Upper lobe of left lung (tissue), 6 donors: Measurements from ENCODE around the gene TGFBR3. TPM values are rescaled to one million over a fixed set of nuclear protein-coding genes. Genes with fewer than 3 reads are reported as not detected.

Source experiments
- ATAC-seq, 2 donors: fragments of 200-7000 bp; cut with Tn5 transposase; one replicate each; pipeline ENCODE4 v1.9.1; 2022; ENCODE audit warnings: mild to moderate bottlenecking in 2 of 2, moderate library complexity in 2 of 2; ENCODE audit not compliant: low FRiP score in 2 of 2
- DNase-seq, 2 donors: peaks; one replicate each; pipeline ENCODE4 v3.0.0-alpha.2; 2019 to 2020
- H3K27ac ChIP-seq, 4 donors: fragments of 200-600 bp; sonication (generic); one replicate each; pipeline ENCODE4 v1.5.1; 2016 to 2019
- H3K27me3 ChIP-seq, 4 donors: fragments of 200-600 bp; sonication (generic); one replicate each; pipeline ENCODE4 v1.5.1; 2017 to 2019
- H3K36me3 ChIP-seq, 4 donors: fragments of 200-600 bp; sonication (generic); one replicate each; pipeline ENCODE4 v1.5.1; 2016 to 2019
- H3K4me1 ChIP-seq, 4 donors: fragments of 200-600 bp; sonication (generic); one replicate each; pipeline ENCODE4 v1.5.1; 2018 to 2019
- H3K4me3 ChIP-seq, 4 donors: fragments of 200-600 bp; sonication (generic); one replicate each; pipeline ENCODE4 v1.5.1; 2017 to 2019; ENCODE audit warnings: mild to moderate bottlenecking in 2 of 4, moderate library complexity in 1 of 4
- H3K9me3 ChIP-seq, 4 donors: fragments of 200-600 bp; sonication (generic); one replicate each; pipeline ENCODE4 v1.5.1; 2018 to 2019
- EP300 ChIP-seq, 4 donors: sonication (generic); formaldehyde crosslinking; IDR thresholded peaks; one replicate each; pipeline ENCODE4 v1.5.1; 2017; ENCODE audit warnings: antibody characterized with exemption in 4 of 4, control low read depth in 2 of 4
- POLR2A ChIP-seq, 4 donors: fragments of 450-650 bp; IDR thresholded peaks; one replicate each; pipeline ENCODE4 v1.5.1; 2016 to 2017; ENCODE audit warnings: antibody characterized with exemption in 4 of 4, mild to moderate bottlenecking in 2 of 4
- POLR2AphosphoS5 ChIP-seq, 2 donors: sonication (generic); formaldehyde crosslinking; IDR thresholded peaks; one replicate each; pipeline ENCODE4 v1.5.1; 2017; ENCODE audit warnings: antibody characterized with exemption in 2 of 2
- WGBS, 2 donors: methylation state at CpG; one replicate each; pipeline ENCODE4 v1.1.5; 2017 to 2018; 5-methylcytosine and 5-hydroxymethylcytosine counted together
- total RNA-seq, 6 donors: library from RNA; depleted of rRNA in 4 of 6; stranded (reverse); fragments of >200 nt in 4 of 6; gene quantifications; one replicate each; pipeline versions ENCODE4 v1.1.0 to v1.2.1, GENCODE V29; 2016 to 2021
- TF ChIP-seq, protein P1 (sequence below), 6 experiments: fragments of 450-650 bp in 4 of 6; fragments of 200-600 bp in 2 of 6; sonication (generic) in 2 of 6; IDR thresholded peaks; one replicate each; pipeline ENCODE4 v1.5.1; 2016 to 2019; ENCODE audit warnings: antibody characterized with exemption in 6 of 6
- donor health status: DM: no; HTN: no; CAD: no; lungs with moderate emphysema.
- donor health status: DM: no; HTN: yes; CAD: no; lungs with severe emphysema.

Gene TGFBR3
- total RNA-seq, 6 donors from 2014 or later = 33.5 to 78.3 (median 57.1) TPM

DNA sequence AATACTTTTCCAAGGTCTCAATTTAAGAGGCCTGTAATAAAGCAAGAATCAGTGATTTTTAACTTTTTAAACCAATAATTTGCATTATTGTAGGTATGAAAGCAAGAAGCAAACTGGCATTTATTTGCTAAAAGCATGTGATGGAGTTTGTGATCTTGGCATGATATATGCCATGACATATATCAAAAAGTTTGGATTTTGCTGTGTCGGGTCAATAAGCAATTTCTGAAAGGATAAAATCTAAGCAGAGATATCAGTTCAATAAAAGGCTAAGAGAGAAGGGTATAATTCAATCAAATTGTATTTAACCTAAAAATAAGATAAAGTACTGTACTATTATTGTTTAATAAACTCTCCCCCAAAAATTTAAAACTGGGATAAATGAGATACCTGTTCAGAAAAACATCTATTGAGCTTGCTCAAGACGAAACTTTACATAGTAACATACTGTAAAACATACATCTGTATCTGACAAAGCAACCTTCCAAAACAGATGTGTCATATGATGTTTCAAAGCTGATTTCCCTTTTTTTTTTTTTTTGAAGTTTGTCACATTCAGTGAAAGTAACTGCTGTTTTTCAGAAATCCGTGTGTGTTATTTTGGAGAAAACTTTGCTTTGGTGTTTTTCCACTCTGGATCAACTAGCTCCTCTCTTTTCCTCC, 74.5 kb downstream of the TGFBR3 start:
- Histone ChIP-seq H3K4me1 (peaks cover 7 to 33% (median 19%) of the 10 kb centered on the region in 4 donors), H3K36me3 (no peaks in the 10 kb centered on the region), H3K9me3 (no peaks in the 10 kb centered on the region), H3K27me3 (no peaks in the 10 kb centered on the region), H3K4me3 (no peak overlapping the region), H3K27ac (no peak overlapping the region)
- TF ChIP-seq POLR2A (IDR thresholded peaks at IDR 0.05) = no peak
- no peak for TF ChIP-seq POLR2AphosphoS5 (IDR thresholded peaks at IDR 0.05)
- TF ChIP-seq, protein P1, sequence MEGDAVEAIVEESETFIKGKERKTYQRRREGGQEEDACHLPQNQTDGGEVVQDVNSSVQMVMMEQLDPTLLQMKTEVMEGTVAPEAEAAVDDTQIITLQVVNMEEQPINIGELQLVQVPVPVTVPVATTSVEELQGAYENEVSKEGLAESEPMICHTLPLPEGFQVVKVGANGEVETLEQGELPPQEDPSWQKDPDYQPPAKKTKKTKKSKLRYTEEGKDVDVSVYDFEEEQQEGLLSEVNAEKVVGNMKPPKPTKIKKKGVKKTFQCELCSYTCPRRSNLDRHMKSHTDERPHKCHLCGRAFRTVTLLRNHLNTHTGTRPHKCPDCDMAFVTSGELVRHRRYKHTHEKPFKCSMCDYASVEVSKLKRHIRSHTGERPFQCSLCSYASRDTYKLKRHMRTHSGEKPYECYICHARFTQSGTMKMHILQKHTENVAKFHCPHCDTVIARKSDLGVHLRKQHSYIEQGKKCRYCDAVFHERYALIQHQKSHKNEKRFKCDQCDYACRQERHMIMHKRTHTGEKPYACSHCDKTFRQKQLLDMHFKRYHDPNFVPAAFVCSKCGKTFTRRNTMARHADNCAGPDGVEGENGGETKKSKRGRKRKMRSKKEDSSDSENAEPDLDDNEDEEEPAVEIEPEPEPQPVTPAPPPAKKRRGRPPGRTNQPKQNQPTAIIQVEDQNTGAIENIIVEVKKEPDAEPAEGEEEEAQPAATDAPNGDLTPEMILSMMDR (IDR thresholded peaks at IDR 0.05) = no peak
- no peak for TF ChIP-seq EP300 (IDR thresholded peaks at IDR 0.05)
- WGBS, 2 donors = 74 to 78% methylated on average over 3 of the region's 3 CpGs
- no peak for DNase-seq
- no peak for ATAC-seq

DNA sequence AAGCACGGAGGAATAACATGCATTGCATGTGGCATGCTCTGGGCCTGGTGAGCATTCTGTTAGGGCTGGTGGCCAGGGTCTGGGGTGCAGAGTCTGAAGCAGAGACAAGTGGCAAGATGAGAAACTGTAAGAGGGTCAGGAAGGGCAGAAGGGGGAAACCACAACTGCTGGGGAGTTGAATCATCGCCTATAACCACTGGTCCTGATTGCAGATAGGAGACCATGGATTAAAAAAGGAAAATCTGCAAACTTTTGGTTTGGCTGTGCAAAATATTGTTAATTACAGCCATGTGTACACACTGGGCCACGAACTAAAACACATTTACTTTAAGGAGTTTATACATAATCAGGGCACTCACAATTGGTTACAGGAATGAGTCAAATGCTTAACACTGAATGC, 76.6 kb downstream of the TGFBR3 start:
- Histone ChIP-seq H3K27ac (no peak overlapping the region), H3K36me3 (no peaks in the 10 kb centered on the region), H3K27me3 (no peaks in the 10 kb centered on the region), H3K4me1 (peaks cover 13 to 35% (median 26%) of the 10 kb centered on the region in 4 donors), H3K9me3 (no peaks in the 10 kb centered on the region), H3K4me3 (no peak overlapping the region)
- 69 to 70% methylated on average over 3 of the region's 3 CpGs for WGBS, 2 donors
- ATAC-seq (no peak), DNase-seq (no peak)
- no peak for TF ChIP-seq POLR2A (IDR thresholded peaks at IDR 0.05)
- TF ChIP-seq POLR2AphosphoS5 (IDR thresholded peaks at IDR 0.05) = no peak
- TF ChIP-seq, protein P1 (IDR thresholded peaks at IDR 0.05) = no peak
- TF ChIP-seq EP300 (IDR thresholded peaks at IDR 0.05) = no peak

DNA sequence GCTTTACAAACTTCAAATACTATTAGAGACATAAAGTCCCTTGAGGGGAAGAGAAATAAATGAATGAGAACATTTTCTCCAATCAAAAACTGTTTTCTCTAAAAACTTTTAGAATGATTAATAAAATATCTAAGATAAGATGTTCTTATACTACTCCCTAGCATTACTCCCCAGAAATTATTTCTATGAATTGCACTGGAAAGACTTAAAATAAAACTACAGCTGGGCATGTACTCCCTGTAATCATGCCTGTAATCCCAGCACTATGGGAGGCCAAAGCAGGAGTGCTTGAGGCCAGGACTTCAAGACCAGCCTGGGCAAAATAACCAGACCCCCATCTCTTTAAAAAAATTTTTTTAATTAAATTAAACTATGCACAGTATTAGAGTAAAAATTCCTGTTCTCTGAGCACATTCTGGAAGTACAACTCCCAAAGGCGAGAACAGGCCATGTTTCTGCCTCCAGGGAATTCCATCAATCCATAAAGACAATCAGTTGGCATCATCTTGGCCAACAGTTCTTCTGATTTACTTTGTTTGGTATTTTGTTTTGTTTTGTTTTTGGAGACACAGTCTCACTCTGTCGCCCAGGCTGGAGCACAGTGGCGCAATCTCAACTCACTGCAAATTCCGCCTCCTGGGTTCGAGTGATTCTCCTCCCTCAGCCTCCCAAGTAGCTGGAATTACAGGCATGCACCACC, 77.9 kb downstream of the TGFBR3 start:
- Histone ChIP-seq H3K4me1 (peaks cover 25 to 43% (median 38%) of the 10 kb centered on the region in 4 donors), H3K36me3 (no peaks in the 10 kb centered on the region), H3K27me3 (no peaks in the 10 kb centered on the region), H3K4me3 (no peak overlapping the region), H3K9me3 (no peaks in the 10 kb centered on the region), H3K27ac (no peak overlapping the region)
- DNase-seq = no peak
- 85 to 93% methylated on average over 5 of the region's 5 CpGs for WGBS, 2 donors
- ATAC-seq = no peak
- TF ChIP-seq POLR2AphosphoS5 (IDR thresholded peaks at IDR 0.05) (no peak), POLR2A (IDR thresholded peaks at IDR 0.05) (no peak), EP300 (IDR thresholded peaks at IDR 0.05) (no peak)
- TF ChIP-seq, protein P1 (IDR thresholded peaks at IDR 0.05) = no peak

DNA sequence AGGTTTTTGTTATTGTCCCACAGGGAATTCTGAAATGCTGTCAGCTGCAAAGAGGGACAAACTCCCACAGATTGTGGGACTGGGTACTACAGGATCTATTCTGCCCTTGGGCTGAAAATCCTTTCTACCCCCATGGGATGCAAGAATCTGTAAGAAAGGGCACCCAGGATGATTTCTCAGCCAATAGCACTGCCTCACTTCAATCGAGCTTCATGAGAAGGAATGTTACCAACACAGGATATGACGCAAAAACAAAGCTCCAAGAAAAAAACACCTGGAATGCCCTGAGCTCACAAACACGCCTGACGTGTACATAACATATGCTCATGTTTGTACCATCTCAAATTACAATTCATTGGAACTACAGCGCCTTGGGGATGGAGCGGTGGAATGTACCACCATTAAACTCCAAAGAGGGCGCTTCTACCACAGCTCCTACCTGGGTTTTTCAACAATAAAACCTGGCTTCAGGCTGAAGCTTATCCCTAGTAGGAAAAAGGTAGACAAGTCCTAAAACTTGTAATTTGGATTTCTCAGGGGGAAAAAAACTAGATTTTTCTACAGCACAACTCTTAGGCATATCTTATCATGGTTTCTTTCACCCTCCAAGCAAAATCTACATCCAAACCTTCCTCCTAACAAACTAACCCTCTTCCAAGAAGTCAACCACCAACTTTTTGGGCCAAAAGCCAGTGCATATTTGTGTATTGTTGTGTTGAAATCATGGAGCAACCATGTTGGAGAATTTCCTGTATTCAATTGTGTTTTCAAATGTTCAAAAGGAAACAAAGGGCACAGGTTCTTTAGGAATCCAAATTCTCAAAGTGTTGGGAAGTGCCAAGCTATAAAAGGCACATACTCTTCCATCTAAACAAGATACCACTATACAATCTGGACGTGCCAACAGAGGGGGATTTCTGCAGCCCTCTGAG, 78.9 kb downstream of the TGFBR3 start:
- Histone ChIP-seq H3K27me3 (no peaks in the 10 kb centered on the region), H3K9me3 (no peaks in the 10 kb centered on the region), H3K4me3 (no peak overlapping the region), H3K27ac (no peak overlapping the region), H3K36me3 (no peaks in the 10 kb centered on the region), H3K4me1 (peaks cover 28 to 47% (median 41%) of the 10 kb centered on the region in 4 donors)
- DNase-seq = no peak
- TF ChIP-seq, protein P1 (IDR thresholded peaks at IDR 0.05) = no peak
- TF ChIP-seq POLR2A (IDR thresholded peaks at IDR 0.05) = no peak
- no peak for TF ChIP-seq EP300 (IDR thresholded peaks at IDR 0.05)
- no peak for TF ChIP-seq POLR2AphosphoS5 (IDR thresholded peaks at IDR 0.05)
- WGBS, 2 donors = 72 to 74% methylated on average over 8 of the region's 8 CpGs
- ATAC-seq = no peak
